ENCODE results near the gene DGCR8.

- TF ChIP-seq CTCF (IDR thresholded peaks at IDR 0.05; ENCODE audit: low read depth, low read length, poor library complexity, severe bottlenecking) (no peak), EZH2phosphoT487 (IDR thresholded peaks at IDR 0.05; ENCODE audit: borderline replicate concordance, low read length) (no peak)
Measured at GRCh38 chr22:20145206-20145831, 65.3 kb downstream of the DGCR8 start.

All from DOHH2 (cell line).